ENCODE results near the gene DHRS3.

The DHRS3 gene

GRCh38 chr1:12603224-12603623, 14.8 kb downstream of the DHRS3 start:
- no peak overlapping the region for H3K4me3 ChIP-seq (ENCODE audit: low read length)
- H3K27me3 ChIP-seq (ENCODE audit: insufficient read depth, low read length), result peaks cover 3% of the 10 kb centered on the region; the same call in 1 of the 2 replicates
- H3K9ac ChIP-seq (ENCODE audit: low read depth, low read length), result no peak overlapping the region
- H3K27ac ChIP-seq (ENCODE audit: low read length), result no peak overlapping the region
- peaks cover 21% of the 10 kb centered on the region for H3K4me1 ChIP-seq (ENCODE audit: insufficient read depth, low read length)
- no peaks in the 10 kb centered on the region for H3K9me3 ChIP-seq (ENCODE audit: insufficient read depth, low read depth, low read length)
- H3K36me3 ChIP-seq (ENCODE audit: insufficient read depth, low read depth, low read length), result peaks cover 10% of the 10 kb centered on the region

GRCh38 chr1:12602659-12603024, 15.4 kb downstream of the DHRS3 start:
- H3K4me1 ChIP-seq (ENCODE audit: insufficient read depth, low read length), result peaks cover 21% of the 10 kb centered on the region
- peaks cover 9% of the 10 kb centered on the region; the same call in 1 of the 2 replicates for H3K27me3 ChIP-seq (ENCODE audit: insufficient read depth, low read length)
- H3K27ac ChIP-seq (ENCODE audit: low read length), result no peak overlapping the region
- no peaks in the 10 kb centered on the region for H3K9me3 ChIP-seq (ENCODE audit: insufficient read depth, low read depth, low read length)
- H3K4me3 ChIP-seq (ENCODE audit: low read length), result no peak overlapping the region
- H3K36me3 ChIP-seq (ENCODE audit: insufficient read depth, low read depth, low read length), result peaks cover 10% of the 10 kb centered on the region; the same call in 1 of the 2 replicates
- H3K9ac ChIP-seq (ENCODE audit: low read depth, low read length), result no peak overlapping the region

DNA sequence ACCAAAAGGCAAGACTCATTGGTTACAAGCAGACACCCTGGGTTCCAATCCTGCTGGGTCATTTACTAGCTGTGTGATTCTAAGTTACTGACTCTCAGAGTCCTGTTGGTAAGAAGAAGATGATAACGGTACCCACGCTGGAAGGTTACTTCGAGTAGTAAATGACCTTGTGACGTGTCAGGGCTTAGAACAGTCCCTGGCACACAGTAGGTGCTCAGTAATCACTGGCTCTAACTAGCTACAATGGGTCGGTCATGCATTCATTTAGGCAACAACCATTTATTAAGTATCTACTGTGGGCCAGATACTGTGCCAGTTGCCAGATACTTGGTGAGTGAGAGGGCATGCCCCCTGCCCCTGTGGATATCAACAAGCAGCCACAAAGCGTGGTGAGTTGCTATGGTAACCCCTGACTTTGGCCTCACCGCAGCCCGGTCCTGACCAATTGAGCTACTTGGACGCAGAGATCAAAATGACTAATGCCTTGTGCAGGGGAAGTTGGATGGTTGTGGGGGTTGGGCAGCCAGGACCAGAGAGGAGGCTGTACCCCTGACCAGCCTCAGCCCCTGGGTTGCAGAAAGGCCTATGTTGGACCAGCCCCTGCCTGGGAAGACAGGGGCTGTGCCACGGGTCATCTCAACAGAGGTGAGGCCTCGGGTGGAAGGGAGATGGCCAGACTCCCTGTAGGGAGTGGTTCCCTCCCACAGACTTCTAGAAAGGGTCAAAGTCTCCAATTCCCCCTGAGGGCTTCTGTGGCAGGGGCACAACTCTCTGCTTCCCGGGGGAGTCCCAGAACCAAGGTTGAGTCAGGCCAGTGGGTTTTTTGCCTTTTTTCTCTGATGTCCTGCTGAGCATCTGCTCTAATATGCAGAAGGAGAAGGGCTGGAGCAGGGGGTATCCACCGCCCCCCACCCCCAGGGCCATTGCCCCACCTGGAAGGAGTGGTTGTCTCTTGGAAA, 16.0 kb downstream of the DHRS3 start:
- Histone ChIP-seq H3K4me3 (ENCODE audit: low read length) (no peak overlapping the region; the same call in 1 of the 2 replicates), H3K4me1 (ENCODE audit: insufficient read depth, low read length) (peaks cover 21% of the 10 kb centered on the region), H3K27me3 (ENCODE audit: insufficient read depth, low read length) (peaks cover 14% of the 10 kb centered on the region; the same call in 1 of the 2 replicates), H3K9me3 (ENCODE audit: insufficient read depth, low read depth, low read length) (no peaks in the 10 kb centered on the region), H3K9ac (ENCODE audit: low read depth, low read length) (no peak overlapping the region), H3K27ac (ENCODE audit: low read length) (no peak overlapping the region), H3K36me3 (ENCODE audit: insufficient read depth, low read depth, low read length) (peaks cover 10% of the 10 kb centered on the region; the same call in 1 of the 2 replicates)

DNA sequence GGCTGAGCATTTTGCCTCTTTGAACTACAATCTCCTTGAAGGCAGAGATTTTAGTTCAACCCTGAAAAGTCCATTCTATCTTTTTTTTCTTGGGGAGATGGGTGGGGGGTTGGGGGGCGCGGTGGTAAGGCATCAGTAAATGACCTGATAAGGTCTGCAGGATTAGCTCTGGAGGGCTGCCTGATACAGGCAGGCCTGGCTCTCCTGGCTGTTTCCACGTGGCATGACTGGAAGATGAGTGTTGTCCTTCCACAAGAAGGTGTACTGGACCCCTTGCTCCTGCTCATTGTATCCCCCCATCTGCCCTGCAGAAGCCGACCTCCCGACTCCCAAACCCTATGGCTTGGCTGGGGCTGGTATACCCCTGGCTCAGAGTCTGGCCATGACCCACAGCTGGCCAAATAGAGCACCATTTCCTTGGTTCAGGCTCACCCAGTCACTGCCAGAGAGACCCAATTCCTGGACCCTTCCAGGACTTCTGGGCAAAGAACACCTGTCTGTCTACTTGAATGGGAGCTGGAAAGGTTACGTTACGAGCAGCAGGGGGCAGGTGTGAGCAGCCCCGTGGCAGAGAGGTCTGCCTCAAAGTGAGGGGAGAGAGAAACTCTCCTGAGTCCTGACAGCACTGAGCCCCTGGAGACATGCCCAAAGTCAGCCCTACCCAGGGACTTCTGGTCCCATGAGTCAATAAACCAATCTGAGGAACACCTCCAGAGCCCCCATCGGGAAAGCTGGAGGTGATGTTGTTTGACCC, 17.0 kb downstream of the DHRS3 start:
- H3K9ac ChIP-seq (ENCODE audit: low read depth, low read length), result no peak overlapping the region
- H3K27ac ChIP-seq (ENCODE audit: low read length), result no peak overlapping the region
- H3K27me3 ChIP-seq (ENCODE audit: insufficient read depth, low read length), result peaks cover 24% of the 10 kb centered on the region; the same call in 1 of the 2 replicates
- H3K4me3 ChIP-seq (ENCODE audit: low read length), result no peak overlapping the region; the same call in 1 of the 2 replicates
- H3K4me1 ChIP-seq (ENCODE audit: insufficient read depth, low read length), result peaks cover 24% of the 10 kb centered on the region
- no peaks in the 10 kb centered on the region for H3K9me3 ChIP-seq (ENCODE audit: insufficient read depth, low read depth, low read length)
- peaks cover 10% of the 10 kb centered on the region; the same call in 1 of the 2 replicates for H3K36me3 ChIP-seq (ENCODE audit: insufficient read depth, low read depth, low read length)

DNA sequence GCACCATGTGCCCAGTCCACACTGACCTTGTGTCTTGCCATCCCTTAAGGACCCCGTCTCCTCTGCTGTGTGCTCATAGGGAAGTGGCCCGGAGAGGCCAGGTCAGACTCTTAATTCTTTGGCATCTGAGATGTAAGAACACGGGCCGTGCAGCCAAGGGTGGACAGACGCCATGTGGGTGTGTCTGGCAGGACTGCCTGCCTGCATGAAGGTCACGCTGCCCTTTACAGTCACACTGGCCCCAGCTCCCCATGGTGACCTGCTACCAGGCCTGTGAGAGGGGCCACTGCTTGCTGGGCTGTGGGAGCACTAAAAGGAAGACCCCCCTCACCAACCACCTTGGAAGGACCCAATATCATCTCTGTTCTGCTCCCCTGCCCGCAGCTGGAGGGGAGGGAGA, 17.7 kb downstream of the DHRS3 start:
- Histone ChIP-seq H3K27ac (ENCODE audit: low read length) (no peak overlapping the region), H3K9me3 (ENCODE audit: insufficient read depth, low read depth, low read length) (no peaks in the 10 kb centered on the region), H3K36me3 (ENCODE audit: insufficient read depth, low read depth, low read length) (peaks cover 10% of the 10 kb centered on the region; the same call in 1 of the 2 replicates), H3K4me3 (ENCODE audit: low read length) (no peak overlapping the region), H3K9ac (ENCODE audit: low read depth, low read length) (no peak overlapping the region), H3K27me3 (ENCODE audit: insufficient read depth, low read length) (peaks cover 26% of the 10 kb centered on the region; the same call in 1 of the 2 replicates), H3K4me1 (ENCODE audit: insufficient read depth, low read length) (peaks cover 24% of the 10 kb centered on the region)

DNA sequence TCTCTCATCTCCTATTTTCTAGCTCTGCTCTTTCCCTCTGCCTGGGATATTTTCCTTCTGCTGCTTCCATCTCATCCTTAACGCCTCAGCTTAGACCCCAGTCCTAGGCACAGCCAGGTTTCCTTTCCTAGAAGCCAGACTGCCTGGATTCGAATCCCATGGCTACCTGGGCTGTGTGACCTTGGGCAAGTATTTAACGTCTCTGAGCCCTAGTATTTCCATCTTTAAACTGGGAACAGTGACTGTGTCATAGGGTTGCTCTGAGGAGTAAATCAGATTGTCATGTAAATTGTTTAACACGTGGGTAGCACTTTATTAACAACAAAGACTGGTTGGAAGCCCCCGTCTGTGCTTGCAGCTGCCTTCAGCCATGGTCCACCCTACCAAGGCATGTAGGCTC, 18.4 kb downstream of the DHRS3 start:
- no peak overlapping the region for H3K27ac ChIP-seq (ENCODE audit: low read length)
- peaks cover 27% of the 10 kb centered on the region for H3K4me1 ChIP-seq (ENCODE audit: insufficient read depth, low read length)
- H3K4me3 ChIP-seq (ENCODE audit: low read length), result no peak overlapping the region
- H3K27me3 ChIP-seq (ENCODE audit: insufficient read depth, low read length), result peaks cover 28% of the 10 kb centered on the region; the same call in 1 of the 2 replicates
- no peaks in the 10 kb centered on the region for H3K9me3 ChIP-seq (ENCODE audit: insufficient read depth, low read depth, low read length)
- H3K9ac ChIP-seq (ENCODE audit: low read depth, low read length), result no peak overlapping the region
- H3K36me3 ChIP-seq (ENCODE audit: insufficient read depth, low read depth, low read length), result 0 out of 2 replicates have a peak, but pooled peaks cover 10% of the 10 kb centered on the region

DNA sequence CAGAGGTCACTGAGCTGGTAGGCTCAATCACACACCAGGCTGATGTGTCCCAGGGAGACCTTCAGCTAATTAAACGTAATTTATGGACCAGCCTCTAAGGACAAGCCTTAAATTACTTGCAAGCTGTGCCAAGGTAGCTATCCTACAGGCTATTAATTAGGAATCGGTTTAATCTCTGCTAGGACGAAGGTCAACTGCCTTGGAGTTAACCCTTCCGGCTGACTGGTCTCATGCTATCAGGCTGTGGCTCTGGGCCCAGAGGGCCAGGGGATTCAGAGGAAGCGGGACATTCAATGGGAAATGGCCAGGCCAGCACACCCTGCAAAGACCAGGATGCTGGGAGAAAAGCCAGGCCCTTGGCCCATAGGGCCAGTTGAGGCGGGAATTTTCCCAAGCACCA, 19.0 kb downstream of the DHRS3 start:
- Histone ChIP-seq H3K9ac (ENCODE audit: low read depth, low read length) (no peak overlapping the region), H3K9me3 (ENCODE audit: insufficient read depth, low read depth, low read length) (no peaks in the 10 kb centered on the region), H3K27me3 (ENCODE audit: insufficient read depth, low read length) (peaks cover 35% of the 10 kb centered on the region; the same call in 1 of the 2 replicates), H3K4me1 (ENCODE audit: insufficient read depth, low read length) (peaks cover 27% of the 10 kb centered on the region), H3K36me3 (ENCODE audit: insufficient read depth, low read depth, low read length) (0 out of 2 replicates have a peak, but pooled peaks cover 7% of the 10 kb centered on the region), H3K4me3 (ENCODE audit: low read length) (no peak overlapping the region), H3K27ac (ENCODE audit: low read length) (no peak overlapping the region)

- H3K9me3 ChIP-seq (ENCODE audit: insufficient read depth, low read depth, low read length), result no peaks in the 10 kb centered on the region
- H3K4me1 ChIP-seq (ENCODE audit: insufficient read depth, low read length), result peaks cover 28% of the 10 kb centered on the region
- no peak overlapping the region for H3K27ac ChIP-seq (ENCODE audit: low read length)
Observed at GRCh38 chr1:12597792-12598191, 20.2 kb downstream of the DHRS3 start.

GRCh38 chr1:12596007-12596821, 21.8 kb downstream of the DHRS3 start:
- H3K27me3 ChIP-seq (ENCODE audit: insufficient read depth, low read length), result peaks cover 38% of the 10 kb centered on the region; the same call in 1 of the 2 replicates
- H3K4me3 ChIP-seq (ENCODE audit: low read length), result peak overlapping the region; percentile 56; the same call in 1 of the 2 replicates
- no peaks in the 10 kb centered on the region for H3K36me3 ChIP-seq (ENCODE audit: insufficient read depth, low read depth, low read length)
- H3K9me3 ChIP-seq (ENCODE audit: insufficient read depth, low read depth, low read length), result no peaks in the 10 kb centered on the region
- H3K9ac ChIP-seq (ENCODE audit: low read depth, low read length), result no peak overlapping the region
- H3K4me1 ChIP-seq (ENCODE audit: insufficient read depth, low read length), result peaks cover 17% of the 10 kb centered on the region
- H3K27ac ChIP-seq (ENCODE audit: low read length), result no peak overlapping the region

More at GRCh38 chr1:12597792-12598191, 20.2 kb downstream of the DHRS3 start:
- Histone ChIP-seq H3K36me3 (ENCODE audit: insufficient read depth, low read depth, low read length) (no peaks in the 10 kb centered on the region), H3K9ac (ENCODE audit: low read depth, low read length) (no peak overlapping the region), H3K27me3 (ENCODE audit: insufficient read depth, low read length) (peaks cover 38% of the 10 kb centered on the region; the same call in 1 of the 2 replicates), H3K4me3 (ENCODE audit: low read length) (no peak overlapping the region)

- Histone ChIP-seq H3K36me3 (ENCODE audit: insufficient read depth, low read depth, low read length) (no peaks in the 10 kb centered on the region), H3K4me1 (ENCODE audit: insufficient read depth, low read length) (peaks cover 17% of the 10 kb centered on the region), H3K9ac (ENCODE audit: low read depth, low read length) (no peak overlapping the region), H3K9me3 (ENCODE audit: insufficient read depth, low read depth, low read length) (no peaks in the 10 kb centered on the region), H3K4me3 (ENCODE audit: low read length) (peak overlapping the region; percentile 56; the same call in 1 of the 2 replicates), H3K27me3 (ENCODE audit: insufficient read depth, low read length) (peaks cover 38% of the 10 kb centered on the region; the same call in 1 of the 2 replicates), H3K27ac (ENCODE audit: low read length) (no peak overlapping the region)
Observed at GRCh38 chr1:12595757-12596006, 22.3 kb downstream of the DHRS3 start.
